ENCODE results near the gene CSRP1. TPM values are rescaled to one million over a fixed set of nuclear protein-coding genes. Genes with fewer than 3 reads are reported as not detected.

Gene CSRP1
- total RNA-seq, 1 experiment from 2014 or later, result 729 TPM

DNA sequence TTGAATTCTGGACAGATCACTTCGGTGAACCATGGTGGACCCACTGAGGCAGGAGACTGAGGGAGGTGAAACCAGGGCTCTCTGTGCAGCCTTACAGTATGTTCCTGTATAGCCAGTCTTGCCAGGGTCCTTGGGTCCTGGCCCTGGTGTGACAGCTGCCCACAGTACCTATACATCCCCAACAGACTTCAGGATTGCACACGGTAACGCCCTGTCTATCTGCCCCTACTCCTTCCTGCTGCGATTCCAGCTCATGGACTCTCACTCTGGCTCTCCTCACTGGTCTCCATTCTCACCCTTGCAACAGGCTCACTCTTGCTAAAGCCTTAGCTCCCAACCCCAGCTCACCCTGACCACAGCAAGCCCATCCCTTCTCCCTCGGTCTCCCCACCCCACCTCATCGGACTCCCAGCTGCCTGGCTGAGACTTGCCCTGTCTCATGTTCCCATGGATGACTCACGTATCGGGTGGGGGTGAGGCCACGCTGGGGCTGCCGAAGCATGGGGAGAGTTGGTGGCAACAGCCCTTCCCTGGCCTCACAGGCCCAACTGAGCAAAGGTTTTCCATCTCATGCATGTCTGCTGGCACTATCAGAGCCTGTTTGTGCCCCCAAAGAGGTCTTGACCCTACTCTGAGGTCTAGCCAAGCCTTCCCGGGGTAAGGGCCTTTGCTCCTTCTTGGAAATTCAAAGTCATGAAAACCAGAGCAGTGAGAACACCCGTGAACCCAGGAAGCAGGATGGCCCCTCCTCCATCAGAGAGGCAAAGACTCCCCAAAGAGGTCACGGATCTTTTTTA lies 45.1 kb downstream of the CSRP1 start:
- peak; percentile 79 for DNase-seq (ENCODE audit: extremely low read depth, low read depth)

DNA sequence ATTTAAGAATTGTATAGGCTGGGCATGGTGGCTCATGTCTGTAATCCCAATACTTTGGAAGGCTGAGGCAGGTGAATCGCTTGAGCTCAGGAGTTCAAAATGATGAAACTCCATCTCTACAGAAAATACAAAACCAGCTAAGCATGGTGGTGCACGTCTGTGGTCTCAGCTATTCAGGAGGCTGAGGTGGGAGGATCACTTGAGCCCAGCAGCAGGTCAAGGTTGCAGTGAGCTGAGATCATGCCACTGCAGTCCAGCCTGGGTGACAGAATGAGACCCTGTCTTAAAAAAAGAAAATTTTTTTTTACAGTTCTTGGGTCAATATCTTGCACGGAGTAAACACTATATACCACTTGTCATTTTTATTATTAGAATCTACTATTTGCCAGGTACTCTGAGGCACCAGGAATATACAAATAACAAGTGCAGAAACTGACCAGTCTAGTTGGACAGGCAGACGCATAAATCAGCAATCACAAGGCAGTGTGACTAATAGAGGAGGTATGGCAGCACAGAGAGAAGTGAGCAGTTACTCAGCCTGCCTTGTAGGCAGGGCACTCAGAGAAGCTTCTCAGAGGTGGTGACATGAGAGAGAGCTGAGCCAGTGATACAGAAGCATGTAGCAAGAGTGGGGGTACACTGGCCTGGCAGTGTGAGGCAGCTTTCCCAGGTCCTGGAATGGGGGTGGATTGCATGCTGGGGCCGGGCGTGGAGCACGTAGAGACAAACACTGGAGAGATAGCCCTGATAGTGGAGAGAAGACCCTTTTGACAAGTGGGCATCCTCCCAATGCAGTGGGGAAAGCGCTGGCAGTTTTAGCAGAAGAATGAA lies 45.9 kb downstream of the CSRP1 start:
- peak; percentile 87 for DNase-seq (ENCODE audit: extremely low read depth, low read depth)

DNA sequence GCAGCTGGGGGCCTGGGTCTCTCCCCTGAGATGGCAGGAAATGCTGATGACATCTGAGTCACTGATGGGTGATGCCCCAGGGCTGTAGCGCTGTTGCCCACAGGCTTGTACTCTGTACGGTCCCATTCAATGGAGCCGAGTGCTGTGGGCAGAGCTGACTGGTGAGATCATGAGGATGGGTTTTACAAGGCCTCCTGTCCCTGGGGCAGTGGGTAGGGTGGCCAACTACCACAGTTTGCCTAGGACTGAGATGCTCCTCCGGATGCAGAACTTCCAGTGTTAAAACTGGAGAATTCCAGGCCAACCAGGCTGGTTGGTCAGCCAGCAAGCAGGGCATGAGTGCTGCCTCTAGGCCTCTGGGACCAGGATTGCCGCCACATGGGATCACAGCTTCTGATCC lies 47.1 kb downstream of the CSRP1 start:
- no peak for DNase-seq (ENCODE audit: extremely low read depth, low read depth)

DNA sequence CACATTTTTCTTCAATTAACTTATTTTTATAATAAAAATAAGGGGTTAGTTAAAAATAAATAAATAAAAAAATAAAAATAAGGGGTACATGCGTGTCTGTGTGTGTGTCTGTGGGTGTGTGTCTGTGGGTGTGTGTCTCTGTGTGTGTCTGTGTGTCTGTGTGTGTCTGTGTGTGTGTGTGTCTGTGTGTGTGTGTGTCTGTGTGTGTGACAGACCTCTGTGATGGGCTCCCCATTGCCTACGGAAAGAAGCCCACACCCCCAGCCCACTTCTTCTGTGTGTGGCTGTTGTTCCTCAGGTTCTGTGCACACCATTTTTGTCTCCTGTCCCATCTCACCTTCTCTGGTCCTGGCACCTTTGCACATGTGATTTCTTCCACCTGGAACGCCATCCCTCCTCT lies 47.9 kb downstream of the CSRP1 start:
- DNase-seq (ENCODE audit: extremely low read depth, low read depth), result no peak

DNA sequence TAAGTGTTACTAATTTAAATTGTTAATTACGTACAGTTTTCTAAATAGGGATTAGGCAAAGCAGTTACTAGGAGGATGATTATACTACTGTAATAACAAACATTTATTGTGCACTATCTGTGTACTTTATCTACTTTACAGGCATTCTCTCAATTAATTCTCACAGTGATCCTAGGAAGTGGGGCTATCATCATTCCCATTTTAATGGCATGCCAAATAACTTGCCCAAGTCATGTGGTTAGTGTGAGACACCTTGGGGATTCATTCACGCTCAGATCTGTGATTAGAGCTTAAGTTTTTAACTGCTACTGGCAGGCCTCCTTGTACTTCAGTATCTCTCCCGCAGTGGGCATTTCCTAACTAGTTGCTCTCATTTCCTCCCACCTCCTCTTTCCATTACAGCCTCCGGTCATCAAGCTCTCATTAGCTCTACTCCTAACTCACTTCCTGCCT lies 49.4 kb downstream of the CSRP1 start:
- no peak for DNase-seq (ENCODE audit: extremely low read depth, low read depth)

DNA sequence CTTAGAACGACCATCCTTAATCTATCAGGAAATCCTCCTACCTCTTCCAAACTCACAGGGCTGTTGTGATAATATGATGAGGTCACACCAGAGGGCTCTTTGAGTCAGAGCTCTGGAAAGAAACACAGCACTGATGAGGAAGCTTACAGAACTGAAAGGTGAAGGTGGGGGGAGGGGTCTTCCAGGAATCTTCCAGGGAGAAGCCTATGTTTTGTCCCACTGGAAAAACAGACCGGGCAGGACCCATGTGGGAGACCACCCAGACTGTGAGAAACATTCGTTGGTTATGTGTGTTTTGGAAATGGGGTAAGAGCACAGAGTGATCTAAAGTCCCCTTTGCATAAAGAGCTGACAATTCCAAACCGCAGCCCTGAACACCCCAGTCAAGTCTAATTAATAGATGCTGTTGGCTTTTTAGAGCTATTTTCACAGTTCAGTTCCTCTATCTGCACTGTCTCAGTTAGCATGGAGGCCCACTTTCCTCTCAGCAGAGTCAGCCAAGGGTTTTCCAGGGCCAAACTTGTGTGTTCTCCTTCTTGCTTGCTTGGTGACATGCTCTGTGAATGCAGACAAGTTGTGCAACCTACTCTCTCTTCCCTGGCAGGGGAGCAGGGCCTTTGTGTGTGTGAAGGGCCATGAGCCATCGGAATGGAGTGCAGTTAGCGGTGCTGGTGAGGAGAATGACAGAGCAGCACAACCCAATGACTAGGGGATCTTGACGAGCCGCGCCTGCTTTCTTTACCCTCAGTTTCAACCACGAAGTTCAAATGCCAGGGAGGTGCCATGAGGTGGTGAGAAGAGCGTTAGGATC lies 50.2 kb downstream of the CSRP1 start:
- DNase-seq (ENCODE audit: extremely low read depth, low read depth), result peak; percentile 61

DNA sequence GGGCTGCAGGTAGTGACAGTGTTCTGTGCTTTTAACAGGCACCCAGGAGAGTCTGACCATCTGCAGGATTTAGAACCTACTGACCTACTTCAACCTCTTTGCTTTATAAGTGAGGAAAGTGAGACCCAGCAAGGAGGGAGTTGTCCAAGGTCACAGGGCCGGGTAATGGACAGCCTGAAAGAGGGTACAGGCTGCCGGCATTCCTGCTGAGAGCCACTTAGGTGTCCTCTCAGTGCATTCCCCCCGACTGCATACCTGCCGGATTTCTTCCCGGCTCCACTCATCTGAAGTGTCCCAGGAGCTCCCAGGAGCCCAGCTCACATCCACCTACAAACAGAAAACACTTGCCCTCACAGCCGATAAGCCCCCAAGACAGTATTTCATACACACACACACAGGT lies 51.8 kb downstream of the CSRP1 start:
- DNase-seq (ENCODE audit: extremely low read depth, low read depth), result no peak

DNA sequence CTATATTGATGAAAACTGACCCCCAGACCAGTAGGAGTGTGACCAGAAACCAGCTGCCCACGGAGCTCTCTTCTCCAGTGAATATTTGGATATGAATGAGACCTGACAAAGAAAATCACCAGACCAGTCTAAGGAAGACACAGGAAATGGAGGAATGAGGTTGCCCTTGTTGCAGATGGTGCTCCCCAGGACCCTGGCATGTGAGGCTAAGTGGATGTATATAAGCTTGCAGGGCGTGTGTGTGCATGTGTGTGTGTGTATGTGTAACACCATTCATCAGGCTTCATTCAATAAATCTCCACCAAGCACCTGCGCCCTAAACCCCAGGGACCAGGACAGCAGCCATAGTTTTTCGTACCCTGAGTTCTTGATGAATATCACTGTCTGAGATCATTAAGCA lies 52.3 kb downstream of the CSRP1 start:
- DNase-seq (ENCODE audit: extremely low read depth, low read depth), result no peak

DNA sequence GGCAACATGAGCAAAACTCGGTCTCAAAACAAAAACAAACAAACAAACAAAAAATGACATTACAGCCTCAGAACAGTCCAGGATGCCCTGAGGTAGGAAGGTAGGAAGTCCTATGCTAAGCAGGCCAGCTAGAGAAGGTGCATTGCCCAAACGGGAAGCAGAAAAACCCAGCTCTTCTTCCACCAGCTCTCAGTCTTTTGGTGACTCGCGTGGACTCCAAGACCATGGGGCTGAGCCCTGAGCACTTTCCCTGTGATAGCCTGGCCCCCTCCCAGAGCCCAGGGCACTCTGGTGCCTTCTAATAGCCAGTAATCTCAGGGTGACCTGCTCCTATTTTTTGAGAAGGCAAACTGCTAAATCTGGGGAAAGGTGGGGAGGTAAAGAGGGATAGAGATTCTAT lies 54.1 kb downstream of the CSRP1 start:
- DNase-seq (ENCODE audit: extremely low read depth, low read depth), result no peak

DNA sequence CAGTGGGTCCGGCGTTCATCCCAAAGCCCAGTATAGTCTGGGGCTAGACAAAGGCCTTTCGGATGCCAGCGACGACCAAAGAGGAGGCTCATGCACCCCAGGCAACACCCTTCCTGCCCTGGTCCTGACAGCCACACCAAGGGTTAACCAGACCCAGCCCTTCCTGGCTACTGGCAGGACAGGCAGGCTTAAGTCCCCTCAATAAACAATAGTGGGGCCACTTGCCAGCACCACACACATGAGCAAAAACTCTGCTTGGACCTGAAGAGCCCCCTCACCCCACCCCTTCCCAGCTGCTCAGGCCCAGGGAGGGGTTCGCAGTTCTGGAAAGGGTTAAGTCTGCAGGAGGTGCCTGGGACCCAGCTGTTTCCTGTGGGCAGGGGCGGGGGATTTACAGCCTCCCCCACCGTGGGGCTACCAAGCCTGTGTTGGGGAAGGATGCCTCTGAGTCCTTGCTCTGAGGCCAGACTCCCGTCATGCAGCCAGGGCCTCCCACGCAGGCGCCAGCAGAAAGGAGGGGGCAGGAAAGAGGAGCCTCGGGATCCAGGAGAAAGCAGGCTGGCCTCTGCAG lies 56.1 kb downstream of the CSRP1 start:
- no peak for DNase-seq (ENCODE audit: extremely low read depth, low read depth)

DNA sequence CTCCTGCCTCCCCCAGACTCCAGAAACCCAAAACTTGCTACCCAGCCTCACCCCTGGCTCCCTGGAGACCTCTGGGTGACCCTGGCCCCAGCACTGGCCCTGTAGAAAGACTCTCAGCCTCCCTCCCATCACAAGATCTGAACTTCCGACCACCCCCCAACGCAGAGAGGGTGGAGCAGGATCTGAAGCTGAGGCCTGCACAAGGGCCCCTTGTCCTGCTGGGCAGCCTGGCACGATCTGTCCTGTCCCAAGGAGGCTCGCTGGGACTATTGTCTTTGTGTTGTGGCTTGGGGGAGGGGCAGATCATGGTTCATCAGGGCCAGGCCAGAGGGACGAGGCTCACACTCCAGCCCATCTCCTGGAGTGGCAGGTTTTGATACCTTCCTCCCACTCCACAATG lies 57.9 kb downstream of the CSRP1 start:
- no peak for DNase-seq (ENCODE audit: extremely low read depth, low read depth)

DNA sequence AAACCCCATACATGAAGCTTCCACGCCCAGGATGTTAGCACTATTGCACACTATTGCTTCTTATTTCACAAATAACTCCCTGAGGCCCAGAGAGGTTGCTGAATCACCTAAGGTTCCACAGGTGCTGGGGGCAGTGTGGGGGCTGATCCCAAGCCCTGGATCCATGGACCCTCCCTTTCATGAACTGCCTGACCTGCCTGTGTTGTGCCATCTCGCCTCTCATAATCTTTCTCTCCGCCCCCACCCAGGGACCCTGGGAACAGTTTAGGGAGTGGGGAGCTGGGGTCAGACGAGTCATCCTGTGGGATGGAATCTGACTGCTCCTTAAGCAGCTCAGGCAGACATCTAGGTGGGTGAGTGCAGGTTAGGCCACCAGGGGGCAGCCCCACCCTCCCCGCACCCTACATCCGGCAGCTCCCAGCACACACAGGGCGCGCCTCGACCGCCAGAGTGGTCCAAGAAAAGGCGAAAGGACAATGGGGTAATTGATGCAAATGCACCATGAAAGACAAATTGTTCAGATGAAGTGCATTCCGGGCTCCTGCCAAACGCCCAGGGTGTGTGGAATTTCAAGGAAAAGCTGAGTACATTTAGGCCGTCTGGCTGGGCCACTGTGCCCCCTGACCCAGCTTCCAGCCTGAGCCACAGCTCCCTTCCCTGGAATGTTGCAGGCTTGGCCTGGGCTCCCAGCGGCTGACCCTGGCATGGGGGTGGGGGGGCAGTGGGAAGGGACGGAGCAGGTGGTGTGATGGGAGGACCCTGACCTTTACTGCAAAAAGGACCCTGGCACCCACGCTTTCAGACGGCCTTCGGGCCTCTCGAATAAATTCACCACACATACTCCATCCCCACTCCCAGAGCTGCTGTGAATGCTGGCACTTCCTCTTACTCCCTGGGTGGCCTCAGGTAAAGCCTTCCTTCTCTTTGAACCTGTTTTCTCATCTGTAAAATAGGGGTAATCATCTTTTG lies 58.7 kb downstream of the CSRP1 start:
- DNase-seq (ENCODE audit: extremely low read depth, low read depth), result peak; percentile 79

DNA sequence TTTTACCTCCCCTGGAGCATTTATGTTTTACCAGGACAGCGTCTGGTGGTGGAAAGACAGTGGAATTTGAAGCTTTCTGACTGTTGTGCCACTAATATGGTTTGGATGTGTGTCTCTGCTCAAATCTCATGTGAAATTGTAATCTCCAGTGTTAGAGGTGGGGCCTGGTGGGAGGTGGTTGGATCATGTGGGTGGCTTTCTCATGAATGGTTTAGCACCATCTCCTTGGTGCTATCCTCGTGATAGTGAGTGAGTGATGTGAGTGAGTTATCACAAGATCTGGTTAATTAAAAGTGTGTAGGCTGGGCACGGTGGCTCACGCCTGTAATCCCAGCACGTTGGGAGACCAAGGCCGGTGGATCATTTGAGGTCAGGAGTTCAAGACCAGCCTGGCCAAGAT lies 61.6 kb downstream of the CSRP1 start:
- no peak for DNase-seq (ENCODE audit: extremely low read depth, low read depth)

DNA sequence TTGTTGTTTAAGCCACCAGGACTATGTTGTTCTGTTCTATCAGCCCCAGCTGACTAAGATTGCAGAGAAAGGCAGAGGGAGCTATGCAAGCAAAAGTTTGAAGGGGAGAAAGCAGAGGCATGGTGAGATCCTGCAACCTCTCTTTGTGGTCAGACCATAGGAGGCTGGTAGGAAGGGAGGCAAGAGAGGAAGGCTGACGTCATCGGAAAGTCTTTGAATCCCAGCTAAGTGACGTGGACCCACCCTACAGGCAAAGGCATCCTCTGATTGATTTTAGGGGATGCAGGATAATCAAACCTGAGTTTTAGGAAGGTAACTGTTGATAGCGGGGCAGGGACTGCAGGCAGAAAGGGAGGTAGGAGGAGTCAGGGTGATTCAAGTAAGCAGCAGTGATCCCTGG lies 62.1 kb downstream of the CSRP1 start:
- no peak for DNase-seq (ENCODE audit: extremely low read depth, low read depth)

DNA sequence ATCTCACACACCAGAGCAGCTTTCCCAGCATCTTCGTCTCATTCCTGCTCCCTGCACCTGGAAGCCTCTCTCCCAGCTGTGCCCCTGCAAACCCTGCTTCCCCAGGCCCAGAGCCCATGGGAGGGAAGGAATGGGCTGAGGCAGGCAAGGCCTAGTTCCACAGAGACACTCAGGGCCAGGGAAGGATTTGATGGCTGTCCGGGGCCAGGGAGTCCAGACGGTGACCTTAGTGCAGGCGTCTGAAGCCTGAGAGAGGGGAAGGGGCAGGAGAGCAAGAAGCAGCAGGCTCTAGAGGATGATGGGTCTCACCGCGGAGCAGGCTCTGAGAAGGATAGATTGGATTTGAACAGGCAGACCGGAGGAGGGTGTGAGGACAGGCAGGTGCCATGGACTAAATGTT lies 63.2 kb downstream of the CSRP1 start:
- DNase-seq (ENCODE audit: extremely low read depth, low read depth), result no peak

DNA sequence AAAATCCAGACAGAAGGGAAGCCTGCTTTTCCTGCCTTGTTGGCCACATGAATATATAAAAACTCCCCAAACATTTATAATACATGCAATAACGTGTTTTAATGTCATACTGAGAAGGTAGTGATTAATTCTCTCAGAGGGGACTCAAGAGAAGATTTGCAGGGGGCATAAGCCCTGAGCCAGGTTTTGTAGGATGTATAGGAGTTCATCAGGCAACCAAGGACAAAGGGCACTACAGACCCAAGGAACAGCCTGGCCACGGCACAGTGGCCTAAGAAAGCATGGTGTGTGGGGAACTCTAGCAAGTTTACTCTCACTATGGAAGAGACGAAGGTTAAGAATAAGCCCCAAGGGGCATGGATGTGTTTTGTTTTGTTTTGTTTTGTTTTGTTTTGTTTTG lies 70.0 kb downstream of the CSRP1 start:
- DNase-seq (ENCODE audit: extremely low read depth, low read depth), result no peak

DNA sequence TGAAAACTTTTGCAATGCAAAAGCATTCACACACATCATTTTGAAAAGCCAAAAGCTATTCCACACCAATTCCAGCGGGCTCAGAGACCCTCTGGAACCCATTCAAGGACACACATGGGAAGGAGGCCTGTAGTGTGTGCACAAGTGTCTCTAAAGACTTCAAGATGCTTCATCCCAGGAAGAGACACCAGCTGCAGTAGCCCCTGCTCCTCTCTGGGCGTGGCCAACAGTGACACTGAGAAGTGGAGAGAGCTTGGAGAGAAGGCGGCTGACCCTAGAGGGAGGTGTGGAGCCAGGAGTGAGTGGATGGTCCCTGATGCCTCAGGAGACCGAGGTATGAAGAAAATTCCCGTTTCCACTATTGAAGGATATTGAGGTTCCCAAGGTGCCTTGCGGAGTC lies 70.5 kb downstream of the CSRP1 start:
- peak; percentile 37 for DNase-seq (ENCODE audit: extremely low read depth, low read depth)

DNA sequence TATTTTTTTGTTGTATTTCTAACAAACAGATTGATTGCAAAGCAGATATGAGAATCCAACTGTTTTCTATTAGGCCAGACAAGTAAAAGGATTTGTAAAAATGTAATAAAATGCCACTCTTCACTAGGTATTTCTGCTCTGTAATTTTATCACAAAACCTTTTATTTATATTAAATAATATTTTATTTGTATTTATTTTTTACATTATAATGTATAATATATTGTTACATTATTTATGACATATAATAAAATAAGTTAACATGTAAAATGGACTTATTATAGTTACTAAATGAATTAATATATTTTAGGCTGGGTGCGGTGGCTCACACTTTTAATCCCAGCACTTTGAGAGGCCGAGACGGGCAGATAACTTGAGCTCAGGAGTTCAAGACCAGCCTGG lies 72.7 kb downstream of the CSRP1 start:
- DNase-seq (ENCODE audit: extremely low read depth, low read depth), result no peak

DNA sequence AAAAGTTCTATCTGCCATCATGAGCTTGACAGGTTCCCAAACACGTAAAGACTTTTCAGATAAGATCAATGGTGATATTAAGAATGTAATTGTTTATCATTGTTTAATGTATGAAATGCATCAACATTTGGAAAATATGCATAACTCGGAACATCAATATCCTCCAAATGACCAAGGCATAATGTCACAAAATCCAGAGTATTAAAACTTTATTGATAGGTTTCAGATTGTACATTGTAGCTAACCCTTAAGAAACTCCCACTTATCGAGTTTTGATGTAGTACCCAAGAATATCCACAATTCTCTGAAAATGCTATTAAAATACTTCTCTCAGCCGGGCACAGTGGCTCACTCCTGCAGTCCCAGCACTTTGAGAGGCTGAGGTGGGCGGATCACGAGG lies 73.3 kb downstream of the CSRP1 start:
- DNase-seq (ENCODE audit: extremely low read depth, low read depth), result no peak

Data from NCI-H460 (cell line).